K562 (cell line): ENCODE results near the gene ZGLP1. TPM values are rescaled to one million over a fixed set of nuclear protein-coding genes. Genes with fewer than 3 reads are reported as not detected.

Experiments used
- CLOCK ChIP-seq: fragments of 250-450 bp; sonication (Bioruptor Pico); IDR thresholded peaks from 2 replicates; pipeline ENCODE4 v1.4.0; 2020; ENCODE audit warnings: mild to moderate bottlenecking, moderate library complexity, borderline replicate concordance
- EGR1 ChIP-seq: fragments of 450-650 bp; conservative IDR thresholded peaks from 2 replicates; pipeline ENCODE4 v1.6.1; 2017; ENCODE audit warnings: mild to moderate bottlenecking
- HBP1 ChIP-seq: fragments of 450-650 bp; formaldehyde crosslinking; IDR thresholded peaks from 2 replicates; pipeline ENCODE4 v1.4.0; 2022; ENCODE audit warnings: missing genetic modification characterization
- KLF13 ChIP-seq: fragments of 450-650 bp; IDR thresholded peaks from 2 replicates; pipeline ENCODE4 v1.6.1; 2016; ENCODE audit warnings: missing genetic modification characterization, low read depth, mild to moderate bottlenecking, missing compliant biosample characterization, moderate library complexity, borderline replicate concordance
- MEF2D ChIP-seq: conservative IDR thresholded peaks from 2 replicates; pipeline ENCODE4 v1.6.1; 2016; ENCODE audit warnings: low read depth, missing genetic modification characterization, missing compliant biosample characterization
- POLR2G ChIP-seq: fragments of 200-400 bp; formaldehyde crosslinking; IDR thresholded peaks from 2 replicates; pipeline ENCODE4 v1.6.1; 2017; ENCODE audit warnings: low read depth, mild to moderate bottlenecking, antibody characterized with exemption, low read length, moderate library complexity
- THRAP3 ChIP-seq: fragments of 450-650 bp; IDR thresholded peaks from 2 replicates; pipeline ENCODE4 v1.6.1; 2016; ENCODE audit warnings: mild to moderate bottlenecking, inconsistent platforms, borderline replicate concordance
- ZBTB33 ChIP-seq: sonication (generic); formaldehyde crosslinking; IDR thresholded peaks from 2 replicates; pipeline ENCODE4 v1.8.1; 2023; ENCODE audit warnings: mild to moderate bottlenecking, missing genetic modification reagents
- ZNF785 ChIP-seq: fragments of 250-450 bp; sonication (Bioruptor Pico); IDR thresholded peaks from 2 replicates; pipeline ENCODE4 v1.4.0; 2020; ENCODE audit warnings: mild to moderate bottlenecking
- polyA plus RNA-seq, 8 experiments: library from polyadenylated mRNA; depleted of rRNA in 4 of 8; stranded (reverse) in 5 of 8; unstranded in 3 of 8; fragments of >200 nt; fragmentation: Nextera tagmentation in 2 of 8; fragmentation: Illumina TruSeq in 1 of 8; extraction: Ambion mirVana in 2 of 8; extraction: Trizol in 1 of 8; gene quantifications; 2 replicates each; pipeline versions ENCODE4 v1.2.1 to v1.2.3, GENCODE V29; 2011 to 2014; ENCODE audit warnings: inconsistent platforms in 1 of 8, missing spikeins in 1 of 8
- total RNA-seq, 7 experiments: library from RNA; depleted of rRNA in 6 of 7; stranded (reverse); fragments of >200 nt in 6 of 7; fragmentation: Illumina TruSeq in 2 of 7; extraction: Trizol in 2 of 7; gene quantifications; 2 replicates each; pipeline versions ENCODE4 v1.2.1 to v1.2.3, GENCODE V29; 2011 to 2021; ENCODE audit warnings: low replicate concordance in 1 of 7

ZGLP1 gene
- total and polyA plus RNA-seq, 9 of the 15 experiments (the other 6 are each of a cell fraction or from before 2014, with no cell fraction given), result 0.24 to 4.5 (median 2.2) TPM

- TF ChIP-seq CLOCK (CRISPR knock-in tag) (no peak), POLR2G (0 out of 2 replicates have a peak, but pooled peaks have one; percentile 38), ZBTB33 (peak; percentile 74), HBP1 (0 out of 2 replicates have a peak, but pooled peaks have one; percentile 13), KLF13 (tag) (peak; percentile 79; the same call in 1 of the 2 replicates), ZNF785 (CRISPR knock-in tag) (no peak), EGR1 (peak; percentile 69), THRAP3 (0 out of 2 replicates have a peak, but pooled peaks have one; percentile 49), MEF2D (tag) (no peak)
These were observed 44.3 kb upstream of the ZGLP1 start (continued) for GRCh38 chr19:10353793-10354391.
